K562 (cell line): ENCODE results near the gene SLC44A5. TPM values are rescaled to one million over a fixed set of nuclear protein-coding genes. Genes with fewer than 3 reads are reported as not detected.

Experiments
- ARID3A ChIP-seq: IDR thresholded peaks from 2 replicates; pipeline ENCODE4 v1.6.1; 2012; ENCODE audit warnings: low read depth, low read length, improper control_type of control experiment, borderline replicate concordance
- CGGBP1 ChIP-seq: fragments of 250-450 bp; sonication (Bioruptor Pico); IDR thresholded peaks from 2 replicates; pipeline ENCODE4 v1.9.0; 2021; ENCODE audit warnings: mild to moderate bottlenecking
- ELK1 ChIP-seq: sonication (generic); formaldehyde crosslinking; IDR thresholded peaks from 2 replicates; pipeline ENCODE4 v1.8.1; 2022; ENCODE audit warnings: missing genetic modification reagents
- FIP1L1 ChIP-seq: fragments of 200-400 bp; formaldehyde crosslinking; IDR thresholded peaks from 2 replicates; pipeline ENCODE4 v1.6.1; 2018; ENCODE audit warnings: mild to moderate bottlenecking, low read depth, low read length; ENCODE audit not compliant: poor library complexity, severe bottlenecking
- KHSRP ChIP-seq: fragments of 450-650 bp; IDR thresholded peaks from 2 replicates; pipeline ENCODE4 v1.6.1; 2017
- MAZ ChIP-seq, 2 experiments: fragments of 450-650 bp in 1 of 2; sonication (generic) in 1 of 2; formaldehyde crosslinking; IDR thresholded peaks in 1 of 2; conservative IDR thresholded peaks in 1 of 2; 2 replicates each; pipeline versions ENCODE4 v1.4.0 to v1.5.0; 2020; ENCODE audit warnings: mild to moderate bottlenecking in 1 of 2, missing genetic modification reagents in 1 of 2
- TEAD1 ChIP-seq, 2 experiments: fragments of 450-650 bp in 1 of 2; sonication (generic) in 1 of 2; formaldehyde crosslinking; IDR thresholded peaks; 2 replicates each; pipeline versions ENCODE4 v1.4.0 to v1.8.0; 2020 to 2022; ENCODE audit warnings: mild to moderate bottlenecking in 2 of 2, missing genetic modification reagents in 1 of 2
- THRA ChIP-seq: fragments of 450-650 bp; IDR thresholded peaks from 2 replicates; pipeline ENCODE4 v1.6.1; 2017; ENCODE audit warnings: mild to moderate bottlenecking, moderate library complexity
- ZBTB43 ChIP-seq: sonication (generic); formaldehyde crosslinking; IDR thresholded peaks from 2 replicates; pipeline ENCODE4 v1.8.0; 2023; ENCODE audit warnings: mild to moderate bottlenecking, missing genetic modification reagents
- ZNF282 ChIP-seq: sonication (generic); formaldehyde crosslinking; IDR thresholded peaks from 2 replicates; pipeline ENCODE4 v1.8.1; 2023; ENCODE audit warnings: missing genetic modification reagents
- ZNF408 ChIP-seq: fragments of 250-450 bp; sonication (Bioruptor Pico); IDR thresholded peaks from 2 replicates; pipeline ENCODE4 v1.4.0; 2020; ENCODE audit warnings: low read depth, mild to moderate bottlenecking, moderate library complexity
- polyA plus RNA-seq, 8 experiments: library from polyadenylated mRNA; depleted of rRNA in 4 of 8; stranded (reverse) in 5 of 8; unstranded in 3 of 8; fragments of >200 nt; fragmentation: Nextera tagmentation in 2 of 8; fragmentation: Illumina TruSeq in 1 of 8; extraction: Ambion mirVana in 2 of 8; extraction: Trizol in 1 of 8; gene quantifications; 2 replicates each; pipeline versions ENCODE4 v1.2.1 to v1.2.3, GENCODE V29; 2011 to 2014; ENCODE audit warnings: inconsistent platforms in 1 of 8, missing spikeins in 1 of 8
- total RNA-seq, 7 experiments: library from RNA; depleted of rRNA in 6 of 7; stranded (reverse); fragments of >200 nt in 6 of 7; fragmentation: Illumina TruSeq in 2 of 7; extraction: Trizol in 2 of 7; gene quantifications; 2 replicates each; pipeline versions ENCODE4 v1.2.1 to v1.2.3, GENCODE V29; 2011 to 2021; ENCODE audit warnings: low replicate concordance in 1 of 7
- TF ChIP-seq, protein P1 (sequence below): fragments of 450-650 bp; IDR thresholded peaks from 2 replicates; pipeline ENCODE4 v1.6.1; 2016; ENCODE audit warnings: low read depth

SLC44A5 gene
- total and polyA plus RNA-seq, 9 of the 15 experiments (the other 6 are each of a cell fraction or from before 2014, with no cell fraction given) = 1.2 to 10.1 (median 3.2) TPM

DNA sequence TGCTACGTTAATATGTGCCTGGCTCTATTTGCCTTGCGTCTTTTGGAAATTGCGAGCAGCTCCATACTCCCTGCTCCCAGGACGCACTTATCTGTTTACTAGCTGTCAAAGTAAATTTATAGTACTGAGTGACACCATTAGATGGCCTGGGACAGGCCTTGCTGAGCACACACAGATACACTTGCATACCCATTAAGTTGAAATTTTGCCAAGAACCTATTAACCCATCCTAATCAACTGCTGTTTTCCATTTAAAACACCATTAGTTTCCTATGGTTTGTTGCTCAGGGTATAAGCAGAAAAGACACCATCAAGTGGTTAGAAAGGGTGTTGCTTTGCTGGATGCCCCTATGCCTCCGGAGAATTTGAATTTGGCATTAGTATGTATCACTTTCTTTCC lies 187.3 kb downstream of the SLC44A5 start (continued):
- TF ChIP-seq ARID3A (no peak), THRA (no peak), ZBTB43 (CRISPR knock-in tag) (no peak), MAZ (CRISPR knock-in tag; conservative IDR thresholded peaks at IDR 0.05 in 1 of 2, IDR thresholded peaks at IDR 0.05 in 1 of 2) (no peak), FIP1L1 (no peak), TEAD1 (CRISPR knock-in tag; IDR thresholded peaks at IDR 0.05) (no peak), KHSRP (no peak), ZNF408 (no peak), ELK1 (CRISPR knock-in tag) (no peak), CGGBP1 (no peak), ZNF282 (CRISPR knock-in tag) (no peak)
- TF ChIP-seq, protein P1, sequence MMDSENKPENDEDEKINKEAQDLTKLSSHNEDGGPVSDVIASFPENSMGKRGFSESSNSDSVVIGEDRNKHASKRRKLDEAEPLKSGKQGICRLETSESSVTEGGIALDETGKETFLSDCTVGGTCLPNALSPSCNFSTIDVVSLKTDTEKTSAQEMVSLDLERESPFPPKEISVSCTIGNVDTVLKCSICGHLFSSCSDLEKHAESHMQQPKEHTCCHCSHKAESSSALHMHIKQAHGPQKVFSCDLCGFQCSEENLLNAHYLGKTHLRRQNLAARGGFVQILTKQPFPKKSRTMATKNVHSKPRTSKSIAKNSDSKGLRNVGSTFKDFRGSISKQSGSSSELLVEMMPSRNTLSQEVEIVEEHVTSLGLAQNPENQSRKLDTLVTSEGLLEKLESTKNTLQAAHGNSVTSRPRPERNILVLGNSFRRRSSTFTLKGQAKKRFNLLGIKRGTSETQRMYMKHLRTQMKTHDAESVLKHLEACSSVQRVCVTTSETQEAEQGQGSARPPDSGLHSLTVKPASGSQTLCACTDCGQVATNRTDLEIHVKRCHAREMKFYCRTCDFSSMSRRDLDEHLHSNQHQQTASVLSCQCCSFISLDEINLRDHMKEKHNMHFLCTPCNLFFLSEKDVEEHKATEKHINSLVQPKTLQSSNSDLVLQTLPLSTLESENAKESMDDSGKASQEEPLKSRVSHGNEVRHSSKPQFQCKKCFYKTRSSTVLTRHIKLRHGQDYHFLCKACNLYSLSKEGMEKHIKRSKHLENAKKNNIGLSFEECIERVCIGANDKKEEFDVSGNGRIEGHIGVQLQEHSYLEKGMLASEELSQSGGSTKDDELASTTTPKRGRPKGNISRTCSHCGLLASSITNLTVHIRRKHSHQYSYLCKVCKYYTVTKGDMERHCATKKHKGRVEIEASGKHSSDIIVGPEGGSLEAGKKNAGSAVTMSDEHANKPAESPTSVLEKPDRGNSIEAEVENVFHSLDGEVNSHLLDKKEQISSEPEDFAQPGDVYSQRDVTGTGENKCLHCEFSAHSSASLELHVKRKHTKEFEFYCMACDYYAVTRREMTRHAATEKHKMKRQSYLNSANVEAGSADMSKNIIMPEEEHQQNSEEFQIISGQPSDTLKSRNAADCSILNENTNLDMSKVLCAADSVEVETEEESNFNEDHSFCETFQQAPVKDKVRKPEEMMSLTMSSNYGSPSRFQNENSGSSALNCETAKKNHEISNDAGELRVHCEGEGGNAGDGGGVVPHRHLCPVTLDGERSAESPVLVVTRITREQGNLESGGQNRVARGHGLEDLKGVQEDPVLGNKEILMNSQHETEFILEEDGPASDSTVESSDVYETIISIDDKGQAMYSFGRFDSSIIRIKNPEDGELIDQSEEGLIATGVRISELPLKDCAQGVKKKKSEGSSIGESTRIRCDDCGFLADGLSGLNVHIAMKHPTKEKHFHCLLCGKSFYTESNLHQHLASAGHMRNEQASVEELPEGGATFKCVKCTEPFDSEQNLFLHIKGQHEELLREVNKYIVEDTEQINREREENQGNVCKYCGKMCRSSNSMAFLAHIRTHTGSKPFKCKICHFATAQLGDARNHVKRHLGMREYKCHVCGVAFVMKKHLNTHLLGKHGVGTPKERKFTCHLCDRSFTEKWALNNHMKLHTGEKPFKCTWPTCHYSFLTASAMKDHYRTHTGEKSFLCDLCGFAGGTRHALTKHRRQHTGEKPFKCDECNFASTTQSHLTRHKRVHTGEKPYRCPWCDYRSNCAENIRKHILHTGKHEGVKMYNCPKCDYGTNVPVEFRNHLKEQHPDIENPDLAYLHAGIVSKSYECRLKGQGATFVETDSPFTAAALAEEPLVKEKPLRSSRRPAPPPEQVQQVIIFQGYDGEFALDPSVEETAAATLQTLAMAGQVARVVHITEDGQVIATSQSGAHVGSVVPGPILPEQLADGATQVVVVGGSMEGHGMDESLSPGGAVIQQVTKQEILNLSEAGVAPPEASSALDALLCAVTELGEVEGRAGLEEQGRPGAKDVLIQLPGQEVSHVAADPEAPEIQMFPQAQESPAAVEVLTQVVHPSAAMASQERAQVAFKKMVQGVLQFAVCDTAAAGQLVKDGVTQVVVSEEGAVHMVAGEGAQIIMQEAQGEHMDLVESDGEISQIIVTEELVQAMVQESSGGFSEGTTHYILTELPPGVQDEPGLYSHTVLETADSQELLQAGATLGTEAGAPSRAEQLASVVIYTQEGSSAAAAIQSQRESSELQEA = no peak
